Activated naive CD8-positive, alpha-beta T cell treated with anti-CD3 and anti-CD28 coated beads, Interleukin-2, amount 10 ng/mL, durations not matched to agents 7 days and 5 days (primary cell): ENCODE data around the gene ATXN1. TPM values are rescaled to one million over a fixed set of nuclear protein-coding genes. Genes with fewer than 3 reads are reported as not detected.

ENCODE experiments used
- ATAC-seq: fragments of 150-1000 bp; cut with Tn5 transposase; one replicate; pipeline ENCODE4 v1.10.0; 2021; ENCODE audit warnings: low read depth, moderate library complexity
- POLR2A ChIA-PET: fragments of 350-600 bp; sonication (Branson Sonifier 250); formaldehyde crosslinking; loops from one replicate; lab custom pipeline; 2021; ENCODE audit warnings: antibody characterized with exemption; lab: Charles Lee
- DNase-seq: peaks from one replicate; pipeline ENCODE4 v3.0.0; 2021
- H3K27ac Mint-ChIP-seq: one replicate; pipeline ENCODE4 v1.8.0; 2022; ENCODE audit warnings: mild to moderate bottlenecking, mixed read lengths
- H3K27me3 Mint-ChIP-seq: one replicate; pipeline ENCODE4 v1.8.0; 2022; ENCODE audit warnings: mild to moderate bottlenecking, moderate library complexity, mixed read lengths
- H3K36me3 Mint-ChIP-seq: one replicate; pipeline ENCODE4 v1.8.0; 2021; ENCODE audit warnings: mild to moderate bottlenecking, mixed read lengths
- H3K4me1 Mint-ChIP-seq: one replicate; pipeline ENCODE4 v1.8.0; 2021; ENCODE audit warnings: mixed read lengths
- H3K4me3 Mint-ChIP-seq: one replicate; pipeline ENCODE4 v1.8.0; 2022; ENCODE audit warnings: mild to moderate bottlenecking, moderate library complexity, mixed read lengths
- H3K9me3 Mint-ChIP-seq: one replicate; pipeline ENCODE4 v1.8.0; 2021; ENCODE audit warnings: mixed read lengths
- total RNA-seq, 2 experiments: library from RNA; stranded (reverse); gene quantifications; one replicate each; pipeline ENCODE4 v1.2.3, GENCODE V29; 2021

ATXN1 gene
- total RNA-seq, 2 experiments from 2014 or later = 63.6 to 67.2 TPM

DNA sequence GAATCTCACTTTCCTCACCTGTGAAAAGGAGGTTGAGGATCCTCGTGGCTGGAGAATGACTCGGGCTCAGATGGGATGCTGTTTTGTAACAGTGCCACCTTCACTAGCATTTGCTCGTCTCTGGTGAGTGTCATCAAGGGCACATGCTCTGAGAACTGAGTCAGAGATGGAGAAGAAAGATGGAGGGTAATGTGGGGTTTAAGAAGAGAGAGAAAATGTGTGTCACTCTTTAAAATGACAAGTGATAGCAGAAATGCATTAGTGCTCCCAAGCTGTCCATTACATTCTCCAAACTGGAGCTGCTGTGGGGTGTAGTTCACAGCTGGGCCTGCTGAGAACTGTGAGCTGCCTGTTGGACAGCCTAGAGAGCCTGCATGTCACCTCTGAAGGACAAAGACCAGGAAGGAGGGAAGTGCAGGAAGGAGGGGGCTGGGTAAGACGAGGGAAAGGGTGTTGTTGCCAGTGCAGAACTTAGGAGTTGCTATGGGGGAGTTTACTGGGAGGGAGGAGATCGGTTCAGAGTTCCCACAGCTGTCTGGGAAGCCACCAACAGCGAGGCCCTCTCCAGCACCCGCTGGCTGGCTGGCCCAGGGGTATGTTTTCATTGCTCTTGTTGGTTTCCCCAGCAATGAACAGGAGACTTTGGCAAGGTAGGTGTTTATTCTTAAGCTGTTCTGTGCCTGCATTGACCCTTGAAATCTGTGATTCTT is 503.1 kb downstream of the ATXN1 start:
- Mint-ChIP-seq H3K27ac (no peak overlapping the region), H3K36me3 (peaks cover 32% of the 10 kb centered on the region), H3K9me3 (no peaks in the 10 kb centered on the region), H3K4me3 (no peak overlapping the region), H3K4me1 (peaks cover 1% of the 10 kb centered on the region), H3K27me3 (no peaks in the 10 kb centered on the region)
- ATAC-seq (no peak), DNase-seq (no peak)
- POLR2A ChIA-PET = no interaction called here

DNA sequence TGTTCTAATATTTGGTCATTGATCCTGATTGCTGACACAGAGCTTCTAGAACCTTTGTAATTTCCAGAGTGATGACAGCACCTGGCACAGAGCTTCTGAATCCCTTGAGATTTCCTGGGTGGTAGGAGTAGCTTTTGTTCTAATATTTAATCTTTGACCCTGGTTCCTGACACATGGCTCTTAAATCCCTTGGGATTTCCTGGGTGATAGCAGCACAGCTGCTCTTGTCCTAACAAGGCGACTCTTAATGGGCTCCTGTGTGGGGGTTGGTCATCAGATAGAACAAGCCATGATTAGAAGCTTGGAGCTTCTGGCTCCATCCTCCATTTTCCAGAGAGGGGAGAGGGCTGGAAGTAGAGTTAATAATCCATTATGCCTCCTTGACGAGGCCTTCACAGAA is 504.5 kb downstream of the ATXN1 start:
- ATAC-seq (no peak), DNase-seq (no peak)
- Mint-ChIP-seq H3K36me3 (peaks cover 43% of the 10 kb centered on the region), H3K9me3 (no peaks in the 10 kb centered on the region), H3K4me3 (no peak overlapping the region), H3K27ac (no peak overlapping the region), H3K27me3 (no peaks in the 10 kb centered on the region), H3K4me1 (peaks cover 5% of the 10 kb centered on the region)
- POLR2A ChIA-PET = interaction anchor here (0.6 kb wide), 2 partner anchors 9 to 446 kb away, joined by 3 read pairs; no protein-coding TSS in a partner anchor

DNA sequence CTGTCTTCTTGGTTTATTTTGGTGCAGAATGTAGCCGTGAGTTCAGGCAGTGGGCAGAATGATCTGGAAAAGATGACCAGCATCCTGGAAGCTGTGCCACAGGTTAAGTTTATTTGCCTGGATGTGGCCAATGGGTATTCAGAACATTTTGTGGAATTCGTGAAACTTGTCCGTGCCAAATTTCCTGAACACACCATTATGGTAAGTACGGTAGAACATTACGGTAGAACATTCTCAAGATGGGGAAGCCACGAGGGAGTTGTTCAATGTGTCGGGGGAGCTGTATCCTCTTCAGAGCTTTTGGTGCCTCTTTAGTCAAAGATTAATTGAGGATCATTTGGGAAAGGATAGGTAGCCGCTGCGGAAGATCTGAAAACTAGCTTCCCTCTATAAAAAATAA is 506.7 kb downstream of the ATXN1 start:
- POLR2A ChIA-PET = no interaction called here
- Mint-ChIP-seq H3K36me3 (peaks cover 50% of the 10 kb centered on the region), H3K4me1 (peaks cover 5% of the 10 kb centered on the region), H3K4me3 (no peak overlapping the region), H3K27ac (no peak overlapping the region), H3K27me3 (no peaks in the 10 kb centered on the region), H3K9me3 (no peaks in the 10 kb centered on the region)
- DNase-seq = no peak
- no peak for ATAC-seq

DNA sequence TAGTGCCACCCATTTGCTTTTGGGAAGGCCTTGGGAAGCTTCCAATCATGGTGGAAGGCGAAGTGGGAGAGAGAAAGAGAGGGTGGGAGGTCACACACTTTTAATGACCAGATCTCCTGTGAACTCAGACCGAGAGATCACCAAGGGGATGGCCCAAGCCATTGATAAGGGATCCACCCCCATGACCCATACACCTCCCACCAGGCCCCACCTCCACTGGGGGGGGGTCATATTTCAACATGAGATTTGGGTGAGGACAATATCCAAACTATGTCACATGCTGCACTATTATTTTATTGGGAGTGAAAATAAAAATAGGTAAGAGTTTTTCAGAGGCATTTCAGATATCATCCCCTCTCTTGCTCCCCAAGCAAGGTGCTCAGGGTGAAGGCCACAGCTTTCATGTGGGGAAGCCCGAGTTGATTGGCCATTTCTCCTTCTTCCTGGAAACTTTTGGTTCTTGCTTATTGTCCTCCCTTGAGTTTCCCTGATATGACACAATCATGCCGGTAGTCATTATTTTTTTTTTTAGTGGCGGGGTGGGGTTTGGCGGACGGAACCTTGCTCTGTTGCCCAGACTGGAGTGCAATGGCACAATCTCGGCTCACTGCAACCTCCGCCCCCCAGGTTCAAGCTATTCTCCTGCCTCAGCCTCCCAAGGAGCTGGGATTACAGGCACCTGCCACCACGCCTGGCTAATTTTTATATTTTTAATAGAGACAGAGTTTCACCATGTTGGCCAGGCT is 507.7 kb downstream of the ATXN1 start:
- ATAC-seq = no peak
- no peaks in the 10 kb centered on the region for H3K9me3 Mint-ChIP-seq

DNA sequence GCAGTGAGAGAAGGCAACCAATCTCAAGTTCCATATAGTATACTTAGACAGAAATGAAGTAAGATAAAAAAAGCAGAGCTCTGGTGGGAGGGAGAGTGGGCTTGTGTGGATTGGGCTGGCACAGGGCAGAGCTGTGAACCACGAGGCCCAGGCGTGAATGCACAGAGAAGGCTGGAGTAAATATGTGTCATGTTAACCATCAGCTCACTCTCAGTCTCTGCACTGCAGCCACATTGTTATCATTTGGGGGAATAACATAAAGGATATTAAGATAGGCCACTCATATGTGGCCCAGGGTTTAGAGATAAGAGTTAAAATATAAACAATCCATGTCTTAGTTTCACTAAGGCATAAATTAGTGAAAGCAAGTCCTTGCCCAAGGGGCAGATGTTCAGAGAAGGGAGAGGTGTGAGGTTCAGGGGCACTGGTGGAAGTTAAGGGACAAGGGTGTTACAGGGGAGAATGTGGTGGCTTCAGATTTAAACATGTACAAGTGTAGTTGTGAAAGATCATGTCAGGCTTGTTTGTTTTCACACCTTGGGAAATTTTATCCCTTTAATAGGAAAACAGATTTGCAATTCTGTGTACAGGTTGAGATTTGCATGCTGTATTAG is 508.5 kb downstream of the ATXN1 start:
- no peak overlapping the region for H3K4me3 Mint-ChIP-seq
- no peak for DNase-seq
- no peaks in the 10 kb centered on the region for H3K27me3 Mint-ChIP-seq
- POLR2A ChIA-PET = no interaction called here
- no peak for ATAC-seq
- H3K9me3 Mint-ChIP-seq = no peaks in the 10 kb centered on the region
- H3K27ac Mint-ChIP-seq = peak overlapping the region; percentile 41
- H3K36me3 Mint-ChIP-seq = peaks cover 46% of the 10 kb centered on the region
- H3K4me1 Mint-ChIP-seq = peaks cover 5% of the 10 kb centered on the region

More for the DNA sequence above, 507.7 kb downstream of the ATXN1 start:
- no peak for DNase-seq
- POLR2A ChIA-PET = no interaction called here
- Mint-ChIP-seq H3K4me3 (no peak overlapping the region), H3K27me3 (no peaks in the 10 kb centered on the region), H3K27ac (no peak overlapping the region), H3K4me1 (peaks cover 5% of the 10 kb centered on the region), H3K36me3 (peaks cover 49% of the 10 kb centered on the region)

DNA sequence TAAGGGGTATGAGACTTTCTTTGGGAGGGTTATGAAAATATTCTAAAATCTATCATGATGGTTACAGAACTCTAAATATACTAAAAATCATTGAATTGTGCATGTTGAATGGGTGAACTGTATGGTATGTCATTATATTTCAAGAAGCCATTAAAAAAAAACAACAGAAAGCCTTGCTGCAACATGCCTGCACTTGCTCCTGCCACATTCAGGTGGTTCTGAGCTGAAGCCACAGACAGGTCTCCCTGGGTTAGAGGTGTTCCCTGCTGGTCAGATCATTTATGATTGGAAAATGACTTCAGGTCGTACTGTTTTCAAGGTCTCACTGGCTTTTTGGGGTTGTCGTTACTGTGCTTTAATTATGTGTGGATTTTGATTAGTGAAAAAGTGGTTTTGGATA is 509.6 kb downstream of the ATXN1 start:
- no peaks in the 10 kb centered on the region for H3K27me3 Mint-ChIP-seq
- no peak overlapping the region for H3K27ac Mint-ChIP-seq
- H3K9me3 Mint-ChIP-seq = no peaks in the 10 kb centered on the region
- H3K4me3 Mint-ChIP-seq = no peak overlapping the region
- peaks cover 50% of the 10 kb centered on the region for H3K36me3 Mint-ChIP-seq
- DNase-seq = no peak
- peaks cover 5% of the 10 kb centered on the region for H3K4me1 Mint-ChIP-seq
- POLR2A ChIA-PET = no interaction called here
- no peak for ATAC-seq

DNA sequence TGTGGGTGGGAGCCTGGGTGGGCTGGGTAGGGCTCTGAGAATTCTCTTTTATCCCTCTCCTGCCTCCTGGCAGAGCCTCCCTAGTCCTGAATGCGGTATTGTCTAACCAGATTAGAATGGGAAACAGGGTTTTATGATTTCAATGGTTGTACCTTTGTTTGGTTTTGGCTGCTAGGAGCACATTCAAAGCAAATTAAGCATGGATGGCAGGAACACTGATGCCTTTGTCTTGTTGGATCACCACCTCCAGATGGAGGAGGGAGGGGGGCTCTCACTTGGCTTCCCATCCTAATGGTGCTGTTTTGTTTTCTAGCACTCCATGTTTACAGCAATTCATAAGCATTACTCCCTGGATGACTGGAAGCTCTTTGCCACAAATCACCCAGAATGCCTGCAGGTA is 511.3 kb downstream of the ATXN1 start:
- POLR2A ChIA-PET = no interaction called here
- no peaks in the 10 kb centered on the region for H3K9me3 Mint-ChIP-seq
- H3K27me3 Mint-ChIP-seq = no peaks in the 10 kb centered on the region

More for the DNA sequence above, 511.3 kb downstream of the ATXN1 start:
- Mint-ChIP-seq H3K4me1 (peaks cover 5% of the 10 kb centered on the region), H3K4me3 (no peak overlapping the region), H3K36me3 (peaks cover 48% of the 10 kb centered on the region), H3K27ac (no peak overlapping the region)
- ATAC-seq = no peak
- DNase-seq = no peak
